H54 (cell line): Measurements from ENCODE around the gene SYNE1.
A peak's percentile ranks its signal among the peaks of the same experiment; 100 is the strongest.
"Not testable (repeated sequence)": the region's sequence is repeated elsewhere in the genome, so short reads cannot be mapped to it uniquely, and the experiment has no call there.

Experiments used
- DNase-seq: peaks from one replicate; pipeline ENCODE4 v3.0.0; 2011; ENCODE audit warnings: low spot score, mixed read lengths; ENCODE audit not compliant: insufficient read length
- FAIRE-seq: peaks from 3 replicates; lab custom pipeline; 2011; peaks lifted over from hg19 to GRCh38; lab: Jason Lieb, UNC
- POLR2A ChIP-seq: IDR thresholded peaks from 2 replicates; pipeline ENCODE4 v1.6.1; 2011; ENCODE audit warnings: low read depth, mild to moderate bottlenecking, low read length

Gene SYNE1

GRCh38 chr6:152636609-152637295, 410 bp downstream of the SYNE1 start:
- DNase-seq (peak; percentile 6), FAIRE-seq (no peak)
- peak; percentile 26; the same call in 1 of the 2 replicates for TF ChIP-seq POLR2A

GRCh38 chr6:152636021-152636608, 1.0 kb downstream of the SYNE1 start:
- no peak for FAIRE-seq
- TF ChIP-seq POLR2A = 0 out of 2 replicates have a peak, but pooled peaks have one; percentile 27
- DNase-seq = no peak

DNA sequence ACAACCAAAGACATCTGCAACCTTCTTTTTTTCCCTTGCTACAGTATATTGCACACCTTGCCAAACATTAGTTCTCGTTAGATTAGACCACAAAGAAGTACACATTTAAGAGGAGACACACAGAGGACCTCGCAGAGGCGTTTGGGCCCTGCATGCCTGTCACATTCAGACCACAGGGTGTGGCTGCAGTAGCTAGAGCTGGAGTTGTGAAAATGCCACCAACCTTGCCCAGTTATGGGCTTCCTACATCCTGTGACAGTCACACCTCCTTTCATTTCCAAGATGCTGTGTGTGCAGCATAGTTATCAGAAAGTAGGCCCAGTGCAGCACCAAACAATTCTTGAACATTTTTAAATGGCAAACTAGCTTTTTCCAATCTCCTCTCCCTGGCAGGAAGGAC, 2.4 kb downstream of the SYNE1 start:
- FAIRE-seq = no peak
- no peak for TF ChIP-seq POLR2A

GRCh38 chr6:152632121-152632782, 4.9 kb downstream of the SYNE1 start:
- no peak for FAIRE-seq
- no peak for TF ChIP-seq POLR2A
- no peak for DNase-seq

More for the DNA sequence above, 2.4 kb downstream of the SYNE1 start:
- DNase-seq = no peak

DNA sequence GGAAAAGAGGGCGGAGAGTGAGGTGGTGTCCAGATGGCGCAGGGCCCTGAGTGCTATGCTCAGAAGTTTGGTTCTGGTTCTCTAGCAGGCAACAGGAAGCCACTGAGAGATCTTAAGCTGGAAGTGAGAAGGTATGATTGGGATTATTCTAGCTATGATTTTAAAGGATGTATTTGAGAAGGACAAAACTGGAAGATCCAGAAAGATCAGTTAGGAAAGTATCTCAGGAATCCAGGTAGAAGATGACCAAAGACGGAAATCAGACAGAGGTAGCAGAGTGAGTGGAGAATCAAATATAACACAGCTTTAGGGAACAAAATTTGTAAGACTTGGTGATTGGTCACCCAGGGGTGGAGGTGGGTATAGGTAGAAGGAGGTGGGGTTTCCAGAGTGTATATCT, 5.8 kb downstream of the SYNE1 start:
- no peak for FAIRE-seq
- DNase-seq = no peak
- TF ChIP-seq POLR2A = no peak

DNA sequence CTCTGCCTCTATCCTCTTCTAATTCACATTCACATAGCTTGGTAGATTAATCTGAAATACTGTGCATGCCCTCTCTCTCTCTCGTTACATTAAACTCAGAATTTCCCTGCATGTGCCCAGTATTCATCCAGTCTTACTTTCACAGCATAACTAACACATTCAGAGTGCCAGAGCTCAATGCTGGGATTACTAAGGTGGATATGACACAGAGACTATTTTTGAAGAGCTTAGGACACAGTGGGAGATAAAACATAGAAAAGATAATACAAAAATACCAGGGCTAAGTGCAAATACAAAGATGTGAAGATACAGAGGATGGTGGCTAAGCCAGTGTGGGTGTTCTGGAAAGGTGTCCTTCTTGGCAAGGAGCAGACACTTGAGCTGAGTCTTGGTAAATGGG, 6.3 kb downstream of the SYNE1 start:
- FAIRE-seq (no peak), DNase-seq (no peak)
- TF ChIP-seq POLR2A = no peak

DNA sequence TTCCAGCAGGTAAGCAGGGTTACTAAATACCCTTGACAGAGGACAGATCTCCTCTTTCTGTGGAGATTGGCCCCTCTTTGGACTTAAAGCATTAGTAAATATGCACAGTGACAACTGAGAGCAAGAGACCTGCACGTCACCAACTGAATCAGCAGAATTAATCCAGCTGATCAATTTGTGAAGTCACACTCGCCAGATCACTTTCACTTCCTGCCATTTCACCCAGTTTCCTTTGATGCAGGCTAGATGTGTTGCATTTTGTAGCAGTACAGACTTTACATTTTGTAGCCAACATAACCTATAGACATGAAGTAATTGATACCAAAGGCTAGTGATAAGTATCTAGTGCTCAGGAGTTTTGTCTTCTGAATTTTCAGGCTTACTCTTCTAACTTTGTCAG, 11.9 kb downstream of the SYNE1 start:
- no peak for TF ChIP-seq POLR2A
- FAIRE-seq (no peak), DNase-seq (no peak)

- not testable (repeated sequence) for DNase-seq, FAIRE-seq
Measured at GRCh38 chr6:152614776-152615175, 22.4 kb downstream of the SYNE1 start.

- FAIRE-seq = no peak
- DNase-seq = no peak
- TF ChIP-seq POLR2A = no peak
Measured at GRCh38 chr6:152609125-152609670, 28.0 kb downstream of the SYNE1 start.

DNA sequence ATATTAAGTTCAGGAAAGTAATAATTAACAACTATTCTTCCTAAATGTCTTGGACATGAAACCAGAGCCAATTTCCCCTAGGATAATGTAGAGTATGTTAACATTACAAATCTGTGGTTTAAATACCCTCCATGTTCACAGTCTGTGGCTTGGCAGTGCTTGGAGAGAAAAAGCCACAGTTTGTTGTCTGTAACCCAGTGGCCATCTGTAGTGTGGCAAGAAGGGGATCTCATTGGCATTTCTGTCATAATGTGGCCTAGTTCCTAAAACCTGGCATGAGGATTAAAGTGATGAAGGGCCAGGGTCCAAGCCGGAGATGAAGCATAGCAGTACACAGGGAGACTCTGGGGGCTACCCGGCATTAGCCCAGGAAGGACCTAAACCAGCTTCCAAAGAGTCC, 31.2 kb downstream of the SYNE1 start:
- FAIRE-seq = no peak
- DNase-seq = no peak
- TF ChIP-seq POLR2A = no peak

GRCh38 chr6:152605342-152605741, 31.8 kb downstream of the SYNE1 start:
- DNase-seq = no peak
- no peak for TF ChIP-seq POLR2A
- FAIRE-seq = no peak

GRCh38 chr6:152603911-152604310, 33.3 kb downstream of the SYNE1 start:
- no peak for DNase-seq
- FAIRE-seq = no peak
- no peak for TF ChIP-seq POLR2A

DNA sequence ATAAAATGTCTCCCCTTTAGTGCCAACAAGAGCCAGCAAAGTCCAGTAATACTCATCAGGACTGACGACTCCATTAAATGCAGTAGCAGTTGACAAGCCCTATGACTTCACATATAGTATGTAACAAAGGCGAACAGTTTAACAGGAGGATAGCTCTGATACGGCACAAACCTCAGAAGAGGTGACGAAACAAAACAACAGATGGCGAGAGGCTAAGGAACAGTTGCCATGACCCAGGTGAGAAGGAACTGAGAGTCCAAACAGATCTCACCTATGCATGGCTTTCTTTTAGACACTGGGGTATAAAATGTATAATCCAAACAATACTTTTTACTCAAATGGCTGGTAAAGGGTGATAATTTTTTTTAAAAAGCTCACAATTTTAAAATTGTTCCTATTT, 37.1 kb downstream of the SYNE1 start:
- DNase-seq = no peak
- no peak for TF ChIP-seq POLR2A
- no peak for FAIRE-seq

GRCh38 chr6:152598901-152599537, 38.1 kb downstream of the SYNE1 start:
- no peak for DNase-seq

More at GRCh38 chr6:152598901-152599537, 38.1 kb downstream of the SYNE1 start:
- no peak for TF ChIP-seq POLR2A
- FAIRE-seq = no peak
